ENCODE measurements around the gene IL34.

GRCh38 chr16:70706948-70707465 is 60.6 kb downstream of the IL34 start:
- TF ChIP-seq, protein P1, sequence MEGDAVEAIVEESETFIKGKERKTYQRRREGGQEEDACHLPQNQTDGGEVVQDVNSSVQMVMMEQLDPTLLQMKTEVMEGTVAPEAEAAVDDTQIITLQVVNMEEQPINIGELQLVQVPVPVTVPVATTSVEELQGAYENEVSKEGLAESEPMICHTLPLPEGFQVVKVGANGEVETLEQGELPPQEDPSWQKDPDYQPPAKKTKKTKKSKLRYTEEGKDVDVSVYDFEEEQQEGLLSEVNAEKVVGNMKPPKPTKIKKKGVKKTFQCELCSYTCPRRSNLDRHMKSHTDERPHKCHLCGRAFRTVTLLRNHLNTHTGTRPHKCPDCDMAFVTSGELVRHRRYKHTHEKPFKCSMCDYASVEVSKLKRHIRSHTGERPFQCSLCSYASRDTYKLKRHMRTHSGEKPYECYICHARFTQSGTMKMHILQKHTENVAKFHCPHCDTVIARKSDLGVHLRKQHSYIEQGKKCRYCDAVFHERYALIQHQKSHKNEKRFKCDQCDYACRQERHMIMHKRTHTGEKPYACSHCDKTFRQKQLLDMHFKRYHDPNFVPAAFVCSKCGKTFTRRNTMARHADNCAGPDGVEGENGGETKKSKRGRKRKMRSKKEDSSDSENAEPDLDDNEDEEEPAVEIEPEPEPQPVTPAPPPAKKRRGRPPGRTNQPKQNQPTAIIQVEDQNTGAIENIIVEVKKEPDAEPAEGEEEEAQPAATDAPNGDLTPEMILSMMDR (IDR thresholded peaks at IDR 0.05): no peak
- TF ChIP-seq POLR2A (IDR thresholded peaks at IDR 0.05): no peak
